Stimulated activated CD8-positive, alpha-beta memory T cell treated with anti-CD3 and anti-CD28 coated beads, Interleukin-7, amount 100 ng/mL, for 1 hour (primary cell): Measurements from ENCODE around the gene EHBP1.

Experiments used
- DNase-seq, 2 donors: peaks; one replicate each; pipeline ENCODE4 v3.0.0-alpha.2; 2020; ENCODE audit warnings: low read depth in 2 of 2

The EHBP1 gene

GRCh38 chr2:62817995-62818713, 112.6 kb downstream of the EHBP1 start:
- DNase-seq = no peak

DNA sequence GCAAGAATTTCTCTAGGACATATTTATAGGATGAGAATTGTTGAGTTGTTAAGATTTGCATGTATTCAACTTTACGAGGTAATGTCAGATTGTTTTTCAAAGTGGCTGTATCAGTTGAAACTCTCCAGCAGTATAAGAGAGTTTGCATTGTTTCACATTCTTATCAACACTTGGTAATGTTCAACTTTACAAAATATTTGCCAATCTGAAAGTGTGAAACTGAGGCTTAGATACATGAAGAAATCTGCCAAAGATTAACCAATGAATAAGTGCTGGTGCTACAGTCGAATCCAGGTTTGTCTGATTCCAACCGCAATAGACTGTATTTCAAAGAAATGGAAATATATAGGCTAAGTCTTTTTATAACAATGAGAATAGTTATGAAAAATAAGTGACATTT, 117.0 kb downstream of the EHBP1 start:
- DNase-seq = no peak

DNA sequence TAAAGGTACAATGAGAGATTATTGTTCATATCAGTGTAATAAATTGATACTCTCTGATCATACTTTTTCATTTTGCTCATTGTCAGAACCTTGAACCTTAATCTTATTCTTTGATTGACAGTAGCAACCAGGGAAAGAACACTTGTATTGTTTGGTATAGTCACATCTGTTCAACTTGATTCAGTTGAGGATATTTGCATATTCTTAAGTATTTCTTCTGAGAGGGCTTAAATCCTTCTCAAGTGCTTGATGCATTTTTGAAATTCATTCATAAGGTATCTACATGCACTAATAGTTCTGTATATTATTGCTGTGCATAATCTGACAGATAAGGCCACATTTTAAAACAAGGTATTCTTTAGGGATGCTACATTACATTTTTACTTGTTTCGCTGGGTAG, 118.9 kb downstream of the EHBP1 start:
- no peak for DNase-seq

- DNase-seq = no peak
Measured at GRCh38 chr2:62826141-62826540, 120.6 kb downstream of the EHBP1 start.

- no peak for DNase-seq
Measured at GRCh38 chr2:62826953-62827675, 121.6 kb downstream of the EHBP1 start.

DNA sequence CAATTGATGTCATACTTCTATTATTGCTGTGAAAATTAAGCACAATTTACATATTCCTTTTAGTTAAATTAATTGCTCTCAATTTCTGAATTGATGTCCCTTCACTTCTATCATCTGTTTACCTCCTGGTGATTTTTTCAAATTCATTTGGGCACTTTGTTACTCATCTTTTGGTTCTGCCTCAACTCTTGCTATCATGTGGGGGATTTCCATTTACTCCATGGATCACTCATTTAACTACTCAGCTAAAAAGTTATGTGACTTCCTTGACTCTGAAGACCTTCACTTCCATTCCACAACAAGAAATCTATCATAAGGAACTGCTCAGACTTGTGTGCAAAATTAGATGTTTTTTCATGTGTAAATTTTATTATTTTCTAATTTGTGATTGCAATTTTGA, 126.2 kb downstream of the EHBP1 start:
- no peak for DNase-seq

DNA sequence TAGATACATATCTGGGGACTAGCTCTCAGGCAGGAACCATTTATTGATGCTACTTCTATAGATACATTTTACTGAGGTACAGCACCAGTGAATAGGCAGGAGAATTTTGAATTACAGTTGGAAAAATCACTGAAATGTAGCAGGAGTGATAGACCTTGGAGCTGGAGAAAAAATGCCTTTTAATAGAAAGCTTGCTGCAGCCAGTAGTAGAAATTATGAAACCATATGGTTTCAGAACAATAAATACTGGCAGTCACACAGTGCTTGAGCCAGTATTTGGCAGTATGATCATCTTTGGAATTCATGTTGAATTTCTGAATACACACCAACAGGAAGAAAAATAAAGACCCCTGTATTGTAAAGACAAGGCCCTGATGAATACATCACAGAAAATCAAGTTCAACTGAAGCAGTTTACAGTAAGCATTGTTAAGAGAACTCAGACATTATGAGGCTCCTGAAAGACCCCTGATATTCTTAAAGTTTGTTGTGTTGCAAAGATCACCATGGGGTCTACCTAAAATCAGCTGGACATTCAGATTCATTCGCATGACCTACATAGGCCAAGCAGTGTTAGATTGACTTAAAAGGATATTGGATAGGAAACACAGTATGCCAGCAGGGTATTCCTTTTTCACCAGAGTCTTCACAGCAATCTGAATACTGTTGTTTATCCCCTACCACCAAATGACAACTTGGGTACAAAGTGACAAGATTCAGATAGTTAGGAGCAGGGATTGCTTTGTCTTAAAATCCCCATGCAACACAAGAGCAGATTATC, 139.0 kb downstream of the EHBP1 start:
- no peak for DNase-seq

GRCh38 chr2:62845256-62845655, 139.7 kb downstream of the EHBP1 start:
- DNase-seq = no peak

DNA sequence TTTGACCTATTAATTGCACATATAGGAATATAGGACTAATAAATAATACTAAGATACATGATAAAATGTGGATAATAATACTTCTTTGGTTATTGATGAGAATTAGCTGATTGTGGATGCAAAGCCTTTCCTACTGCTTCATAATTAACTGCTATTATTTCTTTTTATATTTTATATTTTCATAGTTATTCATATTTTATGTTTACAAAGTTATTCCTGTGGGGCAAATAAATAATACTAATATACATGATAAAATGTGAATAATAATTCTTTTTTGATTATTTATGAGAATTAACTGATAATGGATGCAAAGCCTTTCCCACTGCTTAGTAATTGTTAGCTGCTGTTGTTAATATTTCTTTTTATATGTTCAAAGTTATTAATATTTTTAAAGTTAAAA, 146.7 kb downstream of the EHBP1 start:
- no peak for DNase-seq

DNA sequence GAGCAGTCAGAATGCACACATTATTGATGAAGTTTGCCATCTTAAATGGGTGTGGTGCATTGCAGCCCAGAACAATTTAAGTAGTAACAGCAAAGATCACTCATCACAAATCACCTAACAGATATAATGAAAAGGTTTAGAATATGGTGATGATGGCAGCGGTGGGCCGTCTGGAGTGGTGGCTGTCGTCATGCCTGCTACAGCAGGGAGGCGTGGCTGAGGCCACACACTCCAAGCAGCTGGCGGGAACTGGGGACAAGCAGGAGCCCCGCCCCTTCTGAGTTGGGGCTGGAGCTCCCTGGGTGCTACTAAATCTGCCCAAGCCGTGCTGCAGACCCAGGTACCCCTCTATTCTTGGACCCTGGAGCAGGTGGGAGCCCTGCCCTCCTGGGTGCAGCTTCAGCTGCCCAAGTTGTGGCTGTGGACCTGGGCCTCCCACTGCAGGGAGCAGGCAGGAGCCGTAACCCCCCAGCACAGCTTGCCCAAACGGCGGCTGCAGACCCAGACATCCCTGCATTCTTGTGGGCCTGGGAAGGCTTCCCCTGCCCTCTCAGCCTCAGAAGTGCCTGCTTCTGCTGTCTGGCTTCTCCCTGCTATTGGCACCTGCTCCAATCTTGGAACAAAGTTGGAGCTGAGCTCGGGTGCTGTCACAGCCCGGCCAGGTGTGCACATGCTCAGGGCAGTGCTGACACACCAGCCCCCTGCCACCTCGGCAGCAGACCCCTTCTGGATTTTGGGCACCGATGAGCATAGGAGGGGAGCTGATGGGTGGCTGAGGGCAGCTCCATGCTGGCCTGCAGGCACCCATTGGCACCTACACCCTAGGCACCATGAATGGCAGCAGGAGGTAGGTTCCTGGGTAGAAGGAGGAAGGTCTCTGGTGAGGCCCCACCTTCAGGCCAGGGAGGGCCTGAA, 149.3 kb downstream of the EHBP1 start:
- DNase-seq = no peak

DNA sequence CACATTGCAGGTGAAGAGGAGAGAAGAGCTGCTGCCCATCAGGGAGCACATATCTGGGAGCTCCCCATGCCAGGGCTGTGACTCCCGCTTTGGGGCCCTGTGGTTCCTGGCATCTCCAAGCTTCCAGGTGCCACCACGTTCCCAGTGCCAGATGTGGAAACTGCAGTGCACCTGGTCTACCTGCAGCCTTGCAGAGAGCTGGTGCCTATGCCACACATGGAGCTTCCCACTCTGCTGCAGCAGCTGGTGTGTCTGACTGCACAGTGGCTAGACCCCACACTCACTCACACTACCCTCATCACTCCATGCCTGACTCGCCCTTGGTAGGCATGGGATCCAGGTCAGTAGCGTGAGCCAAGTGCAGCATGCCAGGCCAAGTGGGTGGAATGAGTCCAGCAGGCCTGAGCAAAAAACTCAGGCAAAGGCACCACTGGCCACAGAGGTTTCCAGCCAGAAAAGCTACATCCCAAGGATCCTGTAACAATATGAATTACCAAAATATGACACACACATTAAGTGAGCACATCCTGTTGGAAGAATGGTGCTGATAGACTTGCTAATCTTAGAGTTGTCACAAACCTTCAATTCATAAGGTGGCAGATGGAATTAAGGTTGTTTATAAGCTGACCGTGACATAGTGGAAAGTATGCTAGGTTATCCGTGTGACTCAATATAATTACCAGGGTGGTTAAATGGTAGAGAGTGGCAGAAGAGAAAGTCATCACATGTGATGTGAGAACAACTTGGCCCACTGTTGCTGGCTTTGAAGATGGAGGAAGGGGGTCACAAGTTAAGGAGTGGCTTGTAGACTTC, 150.9 kb downstream of the EHBP1 start:
- DNase-seq = no peak

DNA sequence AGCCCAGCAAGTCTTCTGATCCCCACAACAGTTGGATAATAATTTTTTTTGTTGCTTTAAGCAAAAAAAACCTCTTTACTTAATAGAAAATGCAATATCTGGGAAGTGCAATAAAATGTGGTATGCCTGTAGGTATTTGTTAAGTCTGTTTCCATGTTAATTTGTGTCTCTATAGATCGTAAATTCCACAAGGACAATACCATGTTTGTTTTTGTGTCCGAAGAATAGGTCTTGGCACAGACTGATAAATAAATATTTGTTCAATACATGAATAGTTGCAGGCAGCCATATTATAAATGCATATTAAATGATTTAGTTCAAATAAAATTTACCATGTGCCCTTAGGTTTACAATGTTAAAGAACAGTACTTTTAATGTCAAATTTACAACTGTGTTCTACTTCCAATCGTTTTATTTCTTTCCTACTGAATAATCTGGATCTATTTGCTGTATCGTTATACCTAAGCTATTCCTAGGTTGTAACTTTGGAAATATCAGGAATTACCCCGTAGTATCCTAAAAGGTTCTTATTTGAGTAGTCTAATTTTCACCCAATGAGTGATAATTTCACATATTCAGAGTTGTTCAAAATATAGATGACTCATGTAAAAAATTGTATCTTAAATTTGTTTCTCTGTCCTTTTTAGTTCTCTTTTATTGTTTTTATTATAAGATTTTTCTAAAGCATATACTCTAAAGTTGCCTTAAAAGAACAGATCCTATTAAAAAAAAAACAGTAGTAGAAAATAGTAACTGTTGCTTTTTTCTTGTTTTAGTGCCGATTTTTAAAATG, 151.8 kb downstream of the EHBP1 start:
- no peak for DNase-seq

DNA sequence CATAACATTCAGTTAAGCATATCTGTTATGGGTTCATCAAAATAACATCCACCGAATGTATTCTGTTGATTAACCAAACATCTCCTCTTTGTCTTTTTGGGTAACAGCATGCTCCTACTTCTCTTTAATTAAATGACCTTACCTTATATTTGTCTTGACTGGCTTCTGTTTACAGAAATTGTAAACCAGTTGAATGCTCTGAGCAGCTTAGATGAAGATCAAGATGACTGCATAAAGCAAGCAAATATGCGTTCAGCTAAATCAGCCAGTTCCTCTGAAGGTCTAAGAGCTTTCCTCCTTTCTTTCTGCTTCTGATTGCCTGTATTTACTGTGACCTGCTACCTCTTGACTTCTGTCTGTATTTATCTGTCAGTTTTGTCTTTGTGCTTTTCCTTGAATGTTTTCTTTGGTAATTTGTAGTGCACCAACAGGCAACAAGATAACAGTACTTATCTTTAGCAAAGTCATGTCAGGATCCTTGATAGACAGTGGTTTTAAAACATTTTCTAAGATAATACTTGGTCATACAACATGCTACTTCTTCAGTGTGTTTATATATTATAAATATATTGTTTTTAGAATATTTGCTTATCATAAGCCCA, 152.8 kb downstream of the EHBP1 start:
- no peak for DNase-seq

GRCh38 chr2:62868947-62869346, 163.4 kb downstream of the EHBP1 start:
- no peak for DNase-seq

- no peak for DNase-seq
Measured at GRCh38 chr2:62870966-62871365, 165.5 kb downstream of the EHBP1 start.

DNA sequence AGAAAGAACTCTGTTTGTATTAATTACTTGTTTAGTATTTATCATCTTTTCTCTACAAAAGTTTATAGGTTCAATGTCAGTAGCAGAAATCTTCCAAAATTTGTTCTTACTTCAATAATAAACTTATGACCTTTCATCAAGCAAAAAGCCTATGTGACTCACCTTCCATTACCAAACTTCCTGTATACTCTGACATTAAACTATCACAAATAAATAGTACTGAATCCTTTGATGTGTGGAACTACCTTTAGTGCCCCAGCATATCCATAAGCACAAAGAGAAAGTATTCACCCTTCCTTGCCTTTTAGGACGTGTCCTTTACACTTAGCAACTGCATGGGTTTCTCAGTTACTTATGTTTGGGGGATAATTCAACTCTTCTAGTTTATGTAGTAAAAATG, 166.0 kb downstream of the EHBP1 start:
- DNase-seq = no peak

DNA sequence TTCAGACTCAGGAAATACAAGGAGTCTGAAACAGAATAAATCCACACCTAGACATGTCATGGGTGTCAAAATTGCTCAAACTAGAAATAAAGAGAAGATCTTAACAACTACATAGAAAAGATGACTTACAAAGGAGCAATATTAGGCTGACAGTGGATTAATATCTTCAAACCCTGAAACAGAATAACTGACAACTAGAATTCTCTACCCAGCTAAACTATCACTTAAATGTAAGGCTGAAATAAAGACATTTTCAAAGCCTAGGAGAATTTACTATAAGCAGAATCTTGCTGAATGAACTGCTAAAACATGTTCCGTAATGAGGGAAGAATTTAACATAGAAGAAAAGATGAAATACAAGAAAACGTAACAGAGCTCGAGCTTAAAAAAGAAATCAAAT, 168.1 kb downstream of the EHBP1 start:
- no peak for DNase-seq

DNA sequence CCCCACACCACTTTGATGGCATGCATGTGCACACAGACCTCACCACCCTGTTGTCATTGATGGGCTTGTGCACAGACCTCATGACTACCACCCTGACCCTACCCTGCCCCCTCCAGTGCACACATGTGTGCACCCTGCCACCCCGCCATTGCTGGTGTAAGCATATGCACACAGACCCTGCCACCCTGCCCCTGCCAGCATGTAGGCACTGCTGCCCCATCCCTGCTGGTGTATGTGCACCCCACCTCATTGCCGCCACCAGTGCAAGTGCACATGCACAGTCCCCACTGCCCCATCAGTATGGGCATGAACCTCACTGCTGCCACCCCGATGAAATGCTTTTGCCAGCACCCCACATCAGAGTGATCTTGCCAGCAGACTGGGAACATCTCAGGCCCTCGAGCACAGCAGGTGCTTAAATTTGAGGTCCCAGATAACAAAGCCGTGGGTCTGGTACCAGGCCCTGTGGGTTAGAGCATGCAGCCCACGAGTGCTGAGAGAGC, 169.4 kb downstream of the EHBP1 start:
- DNase-seq = no peak

GRCh38 chr2:62881162-62881795, 175.8 kb downstream of the EHBP1 start:
- DNase-seq = no peak
